ENCODE results near the gene PPP4R1.

Gene PPP4R1

GRCh38 chr18:9563331-9563730 is 51.0 kb downstream of the PPP4R1 start:
- TF ChIP-seq CTCF (IDR thresholded peaks at IDR 0.05; ENCODE audit: low read depth, low read length, missing control alignments): no peak
- no peak for DNase-seq (ENCODE audit: low read depth)
- H3K4me3 ChIP-seq (ENCODE audit: low read depth, low read length): no peak overlapping the region

GRCh38 chr18:9562584-9562983 is 51.8 kb downstream of the PPP4R1 start:
- no peak for TF ChIP-seq CTCF (IDR thresholded peaks at IDR 0.05; ENCODE audit: low read depth, low read length, missing control alignments)
- no peak for DNase-seq (ENCODE audit: low read depth)
- H3K4me3 ChIP-seq (ENCODE audit: low read depth, low read length): no peak overlapping the region

GRCh38 chr18:9561759-9562158 is 52.6 kb downstream of the PPP4R1 start:
- no peak overlapping the region for H3K4me3 ChIP-seq (ENCODE audit: low read depth, low read length)
- no peak for DNase-seq (ENCODE audit: low read depth)
- no peak for TF ChIP-seq CTCF (IDR thresholded peaks at IDR 0.05; ENCODE audit: low read depth, low read length, missing control alignments)

- DNase-seq (ENCODE audit: low read depth): no peak
- no peak overlapping the region for H3K4me3 ChIP-seq (ENCODE audit: low read depth, low read length)
- TF ChIP-seq CTCF (IDR thresholded peaks at IDR 0.05; ENCODE audit: low read depth, low read length, missing control alignments): no peak
Measured at GRCh38 chr18:9559253-9559652, 55.1 kb downstream of the PPP4R1 start.

GRCh38 chr18:9558387-9559064 is 55.8 kb downstream of the PPP4R1 start:
- no peak for DNase-seq (ENCODE audit: low read depth)
- TF ChIP-seq CTCF (IDR thresholded peaks at IDR 0.05; ENCODE audit: low read depth, low read length, missing control alignments): no peak
- no peak overlapping the region for H3K4me3 ChIP-seq (ENCODE audit: low read depth, low read length)

- no peak overlapping the region for H3K4me3 ChIP-seq (ENCODE audit: low read depth, low read length)
- DNase-seq (ENCODE audit: low read depth): no peak
- TF ChIP-seq CTCF (IDR thresholded peaks at IDR 0.05; ENCODE audit: low read depth, low read length, missing control alignments): no peak
Measured at GRCh38 chr18:9557250-9557943, 57.0 kb downstream of the PPP4R1 start.

GRCh38 chr18:9552616-9553015 is 61.7 kb downstream of the PPP4R1 start:
- no peak for TF ChIP-seq CTCF (IDR thresholded peaks at IDR 0.05; ENCODE audit: low read depth, low read length, missing control alignments)
- no peak for DNase-seq (ENCODE audit: low read depth)
- no peak overlapping the region for H3K4me3 ChIP-seq (ENCODE audit: low read depth, low read length)
